Raji (cell line): ENCODE results near the gene PLEKHA5.

ENCODE experiments used
- POLR2A ChIP-seq: IDR thresholded peaks from 2 replicates; pipeline ENCODE4 v1.6.1; 2011; ENCODE audit warnings: low read depth, low read length, control low read depth; ENCODE audit not compliant: insufficient read depth

The PLEKHA5 gene

DNA sequence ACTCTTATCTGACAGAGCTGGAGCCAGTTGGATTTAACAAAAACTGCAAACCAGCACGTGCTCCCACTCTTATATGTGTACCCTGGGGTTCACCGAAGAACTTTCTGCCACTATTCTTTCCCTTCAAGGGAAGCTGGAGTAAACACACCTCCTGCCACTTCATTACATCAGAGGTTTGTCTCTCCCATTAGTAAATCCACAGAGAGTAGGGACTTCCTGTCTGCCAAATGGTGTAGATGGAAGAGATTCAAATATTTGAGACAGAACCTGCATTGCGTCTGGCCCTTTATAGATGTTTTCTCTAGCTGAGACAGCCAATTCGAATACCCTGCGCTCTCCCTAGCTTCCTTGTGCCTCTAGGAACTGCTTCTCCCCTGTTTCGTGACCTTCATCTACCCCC, 280.7 kb downstream of the PLEKHA5 start:
- TF ChIP-seq POLR2A = no peak

DNA sequence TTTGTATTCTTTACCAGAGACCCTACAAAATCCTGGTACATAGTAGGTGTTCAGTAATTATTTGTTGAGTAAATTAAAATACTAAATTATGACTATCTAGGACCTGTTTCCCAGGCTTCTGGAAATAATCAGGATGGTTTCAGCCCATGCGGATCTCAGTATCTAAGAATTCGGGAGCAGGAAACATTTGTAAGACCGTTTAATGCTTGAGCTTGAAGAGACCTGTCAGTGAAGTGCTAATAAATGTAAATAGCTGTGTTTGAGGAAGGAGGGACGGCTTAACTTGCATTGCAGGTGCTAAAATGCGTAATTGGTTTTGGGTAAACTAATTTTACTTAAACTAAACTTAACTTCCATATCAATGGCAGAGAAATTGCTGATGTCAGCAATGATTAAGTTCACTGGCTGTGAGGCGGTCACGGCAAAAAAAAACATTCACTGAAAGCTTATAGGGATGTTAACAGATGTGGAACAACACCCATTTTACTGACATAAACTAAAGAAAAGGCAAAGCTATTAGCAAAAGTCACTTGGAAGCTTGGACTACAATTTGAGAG, 281.2 kb downstream of the PLEKHA5 start:
- TF ChIP-seq POLR2A = no peak

DNA sequence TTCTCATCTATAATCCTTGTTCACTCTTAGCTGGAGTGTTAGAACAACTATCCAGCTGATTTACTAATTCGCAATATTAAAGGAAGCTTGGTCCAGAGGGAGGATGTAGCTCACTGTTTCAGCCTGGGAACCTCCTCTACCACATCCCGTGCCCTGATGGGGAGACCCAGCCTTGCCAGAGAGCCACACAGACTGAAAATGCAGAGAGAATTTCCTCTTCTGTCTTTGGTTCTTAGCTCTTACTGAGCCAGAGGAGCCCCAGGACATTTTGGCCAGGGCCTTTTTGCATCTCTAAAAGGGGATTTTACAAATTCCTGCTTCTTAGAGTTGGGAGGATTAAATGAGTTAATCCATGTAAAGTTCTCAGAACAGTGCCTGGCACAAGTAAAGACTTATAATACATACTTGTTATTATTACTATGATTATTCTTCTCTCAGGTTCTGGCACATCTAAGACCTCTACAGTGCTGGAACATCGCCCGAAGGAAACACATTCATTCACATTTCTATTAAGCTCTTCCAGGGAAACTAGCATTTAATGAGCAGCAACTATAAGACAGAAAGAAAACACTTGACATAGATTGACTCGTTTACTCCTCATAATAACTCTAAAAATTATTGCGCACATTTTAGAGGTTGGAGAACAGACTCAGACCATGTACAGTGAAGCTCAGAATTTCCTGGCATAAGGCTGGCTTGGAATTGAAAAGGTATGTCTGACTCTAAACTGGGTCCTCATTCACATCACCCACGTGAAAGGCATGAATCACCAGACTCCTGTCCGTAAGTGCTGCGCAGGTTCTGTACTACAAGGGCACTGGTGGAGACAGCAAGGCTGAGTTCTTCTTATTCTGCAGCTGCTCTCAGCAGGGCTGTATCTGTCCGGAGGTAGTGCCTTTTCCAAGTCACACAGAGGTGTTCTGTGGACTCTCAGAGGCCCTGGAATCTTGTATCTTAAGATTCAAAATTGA, 282.0 kb downstream of the PLEKHA5 start:
- TF ChIP-seq POLR2A = no peak

DNA sequence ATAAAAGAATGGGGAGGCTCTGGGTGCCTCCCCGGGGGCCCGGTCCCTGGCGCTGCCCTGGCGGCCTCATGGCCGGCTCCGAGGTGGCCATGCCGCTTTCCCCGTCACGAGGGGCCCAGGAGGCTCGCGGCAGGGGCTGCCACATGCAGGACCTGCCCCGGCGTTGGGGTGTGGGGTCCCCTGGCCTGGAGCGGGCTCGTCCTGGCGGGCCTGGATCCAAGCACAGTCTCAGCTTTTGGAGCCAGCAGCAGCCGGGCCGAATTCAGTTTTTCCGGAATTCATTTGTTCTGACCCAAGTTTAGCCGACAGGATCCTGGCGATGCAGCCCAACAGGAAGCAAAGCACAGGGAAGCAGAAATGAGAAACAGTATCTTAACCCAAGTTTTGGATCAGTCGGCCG, 283.3 kb downstream of the PLEKHA5 start:
- no peak for TF ChIP-seq POLR2A

DNA sequence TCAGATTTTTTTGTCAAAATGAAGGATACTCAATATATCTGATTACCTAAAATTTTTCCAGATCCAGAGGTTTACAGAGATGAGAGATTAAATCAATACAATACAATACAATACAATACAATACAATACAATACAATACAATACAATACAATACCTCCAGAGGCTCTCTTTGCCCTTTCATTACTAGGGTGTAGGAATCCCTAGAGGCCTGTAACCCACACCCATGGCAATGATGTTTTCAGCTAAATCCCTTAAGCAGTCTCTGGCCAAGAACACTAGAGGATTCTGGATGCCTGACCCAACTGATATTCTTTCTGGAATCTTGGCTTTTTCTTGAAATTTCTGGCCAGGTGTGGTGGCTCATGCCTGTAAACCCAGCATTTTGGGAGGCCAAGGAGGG, 286.0 kb downstream of the PLEKHA5 start:
- TF ChIP-seq POLR2A = no peak

DNA sequence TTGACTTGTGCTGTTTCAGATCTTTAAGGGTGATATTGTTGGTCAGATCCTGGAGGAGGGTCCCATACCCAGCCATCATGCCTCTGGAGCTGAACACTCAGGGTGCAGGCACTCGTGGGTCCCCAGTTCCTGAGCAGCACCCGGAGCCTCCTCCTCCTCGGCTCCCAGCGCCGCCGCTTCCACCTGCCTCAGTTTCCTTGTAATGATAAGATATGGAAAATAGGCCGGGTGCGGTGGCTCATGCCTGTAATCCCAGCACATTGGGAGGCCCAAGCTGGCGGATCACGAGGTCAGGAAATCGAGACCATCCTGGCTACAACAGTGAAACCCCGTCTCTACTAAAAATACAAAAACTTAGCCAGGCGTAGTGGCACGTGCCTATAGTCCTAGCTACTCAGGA, 289.6 kb downstream of the PLEKHA5 start:
- TF ChIP-seq POLR2A = no peak

DNA sequence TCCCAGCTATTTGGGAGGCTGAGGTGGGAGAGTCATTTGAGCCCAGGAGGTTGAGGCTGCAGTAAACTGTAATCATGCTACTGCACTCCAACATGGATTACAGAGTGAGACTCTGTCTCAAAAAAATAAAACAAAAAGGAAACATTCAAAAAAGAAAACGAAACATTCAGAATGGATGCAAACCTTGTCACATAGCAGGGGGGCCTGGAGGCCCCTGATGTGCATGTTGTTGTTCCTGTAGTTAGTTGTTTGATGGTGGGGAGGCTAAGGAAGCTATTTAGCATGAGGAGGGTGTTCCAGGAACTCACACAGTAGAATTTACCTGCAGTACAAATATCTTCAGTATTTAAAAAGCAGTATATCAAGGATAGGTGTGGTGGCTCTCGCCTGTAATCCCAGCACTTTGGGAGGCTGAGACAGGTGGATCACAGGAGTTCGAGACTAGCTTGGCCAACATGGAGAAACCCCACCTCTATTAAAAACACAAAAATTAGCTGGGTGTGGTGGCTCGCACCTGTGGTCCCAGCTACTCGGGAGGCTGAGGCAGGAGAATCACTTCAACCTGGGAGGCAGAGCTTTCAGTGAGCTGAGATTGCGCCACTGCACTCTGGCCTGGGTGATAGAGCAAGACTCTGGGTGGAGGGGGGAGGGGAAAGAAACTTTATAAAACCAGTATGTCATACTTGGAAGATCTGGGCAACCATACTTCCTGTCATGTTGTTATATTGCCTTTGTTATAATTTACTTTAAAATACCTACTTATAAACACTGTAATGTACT, 292.2 kb downstream of the PLEKHA5 start:
- TF ChIP-seq POLR2A = no peak

DNA sequence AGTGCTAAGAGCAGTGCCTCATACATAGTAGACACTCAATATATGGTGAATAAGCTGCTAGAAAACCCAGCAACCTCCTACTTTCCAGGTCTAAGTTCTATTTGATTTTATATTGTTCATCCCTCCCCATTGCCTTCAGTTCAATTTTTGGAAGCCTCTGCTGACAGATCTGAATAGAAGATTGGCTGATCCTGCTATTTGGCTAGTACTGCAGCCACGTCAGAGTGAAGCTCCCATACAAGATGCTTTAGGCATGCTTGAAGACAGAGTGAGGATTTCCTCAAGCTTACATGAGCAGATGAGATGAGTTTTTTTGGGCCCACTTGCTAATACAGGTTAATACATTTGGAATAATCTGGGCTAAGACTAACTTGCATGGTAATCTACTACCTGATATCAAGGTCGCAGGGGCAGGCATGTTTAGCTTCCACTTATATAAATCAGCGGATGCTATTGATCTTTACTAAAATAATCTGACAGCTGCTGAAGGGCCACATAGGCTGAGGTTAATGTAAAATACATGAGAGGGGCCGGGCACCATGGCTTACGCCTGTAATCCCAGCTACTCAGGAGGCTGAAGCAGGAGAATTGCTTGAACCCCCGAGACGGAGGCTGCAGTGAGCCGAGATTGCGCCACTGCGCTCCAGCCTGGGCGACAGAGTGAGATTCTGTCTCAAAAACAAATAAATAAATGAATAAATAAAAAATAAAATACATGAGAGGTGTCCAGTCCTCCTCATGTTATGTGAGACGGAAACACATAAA, 293.8 kb downstream of the PLEKHA5 start:
- no peak for TF ChIP-seq POLR2A
